OCI-LY7 (cell line): Measurements from ENCODE around the gene KLHDC8A.

Source experiments
- EZH2phosphoT487 ChIP-seq: fragments of 200-600 bp; sonication (generic); IDR thresholded peaks from 2 replicates; pipeline ENCODE4 v1.6.1; 2018; ENCODE audit warnings: low read depth, borderline replicate concordance, mild to moderate bottlenecking, mixed run types, antibody characterized with exemption, low read length, moderate library complexity, mixed read lengths
- TF ChIP-seq, protein P1 (sequence below): fragments of 200-600 bp; sonication (generic); conservative IDR thresholded peaks from 2 replicates; pipeline ENCODE4 v1.5.1; 2014; ENCODE audit warnings: mild to moderate bottlenecking, antibody characterized with exemption, low read length, moderate library complexity, mixed read lengths

DNA sequence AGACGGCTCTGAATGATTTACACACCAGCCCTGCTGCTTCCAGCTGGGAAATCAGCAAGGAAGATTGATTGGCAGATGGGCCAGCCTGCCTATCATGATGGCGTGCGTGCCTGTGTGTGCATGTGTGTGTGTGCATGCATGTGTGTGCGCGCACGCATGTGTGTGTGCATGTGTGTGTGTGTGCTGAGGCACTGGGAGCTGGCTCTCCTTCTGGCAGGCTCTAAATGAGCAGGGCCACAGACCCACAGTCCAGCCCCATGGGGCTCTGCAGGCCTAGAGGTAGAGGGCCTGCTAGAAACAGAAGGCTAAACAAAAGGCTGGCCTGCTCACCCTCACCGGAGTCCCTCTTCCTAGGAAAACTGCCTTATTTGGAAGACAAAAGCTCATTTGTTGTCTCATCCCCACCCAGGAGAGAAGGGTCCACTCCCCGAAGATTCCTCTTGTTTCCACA is 6.0 kb downstream of the KLHDC8A start:
- TF ChIP-seq, protein P1, sequence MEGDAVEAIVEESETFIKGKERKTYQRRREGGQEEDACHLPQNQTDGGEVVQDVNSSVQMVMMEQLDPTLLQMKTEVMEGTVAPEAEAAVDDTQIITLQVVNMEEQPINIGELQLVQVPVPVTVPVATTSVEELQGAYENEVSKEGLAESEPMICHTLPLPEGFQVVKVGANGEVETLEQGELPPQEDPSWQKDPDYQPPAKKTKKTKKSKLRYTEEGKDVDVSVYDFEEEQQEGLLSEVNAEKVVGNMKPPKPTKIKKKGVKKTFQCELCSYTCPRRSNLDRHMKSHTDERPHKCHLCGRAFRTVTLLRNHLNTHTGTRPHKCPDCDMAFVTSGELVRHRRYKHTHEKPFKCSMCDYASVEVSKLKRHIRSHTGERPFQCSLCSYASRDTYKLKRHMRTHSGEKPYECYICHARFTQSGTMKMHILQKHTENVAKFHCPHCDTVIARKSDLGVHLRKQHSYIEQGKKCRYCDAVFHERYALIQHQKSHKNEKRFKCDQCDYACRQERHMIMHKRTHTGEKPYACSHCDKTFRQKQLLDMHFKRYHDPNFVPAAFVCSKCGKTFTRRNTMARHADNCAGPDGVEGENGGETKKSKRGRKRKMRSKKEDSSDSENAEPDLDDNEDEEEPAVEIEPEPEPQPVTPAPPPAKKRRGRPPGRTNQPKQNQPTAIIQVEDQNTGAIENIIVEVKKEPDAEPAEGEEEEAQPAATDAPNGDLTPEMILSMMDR: no peak
- TF ChIP-seq EZH2phosphoT487: no peak
